Superior temporal gyrus (tissue), 1 donor: ENCODE results near the gene ADAMTS17.

ENCODE experiments used
- DNase-seq: peaks from one replicate; pipeline ENCODE4 v3.0.0-alpha.2; 2016; ENCODE audit errors: extremely low spot score

The ADAMTS17 gene

DNA sequence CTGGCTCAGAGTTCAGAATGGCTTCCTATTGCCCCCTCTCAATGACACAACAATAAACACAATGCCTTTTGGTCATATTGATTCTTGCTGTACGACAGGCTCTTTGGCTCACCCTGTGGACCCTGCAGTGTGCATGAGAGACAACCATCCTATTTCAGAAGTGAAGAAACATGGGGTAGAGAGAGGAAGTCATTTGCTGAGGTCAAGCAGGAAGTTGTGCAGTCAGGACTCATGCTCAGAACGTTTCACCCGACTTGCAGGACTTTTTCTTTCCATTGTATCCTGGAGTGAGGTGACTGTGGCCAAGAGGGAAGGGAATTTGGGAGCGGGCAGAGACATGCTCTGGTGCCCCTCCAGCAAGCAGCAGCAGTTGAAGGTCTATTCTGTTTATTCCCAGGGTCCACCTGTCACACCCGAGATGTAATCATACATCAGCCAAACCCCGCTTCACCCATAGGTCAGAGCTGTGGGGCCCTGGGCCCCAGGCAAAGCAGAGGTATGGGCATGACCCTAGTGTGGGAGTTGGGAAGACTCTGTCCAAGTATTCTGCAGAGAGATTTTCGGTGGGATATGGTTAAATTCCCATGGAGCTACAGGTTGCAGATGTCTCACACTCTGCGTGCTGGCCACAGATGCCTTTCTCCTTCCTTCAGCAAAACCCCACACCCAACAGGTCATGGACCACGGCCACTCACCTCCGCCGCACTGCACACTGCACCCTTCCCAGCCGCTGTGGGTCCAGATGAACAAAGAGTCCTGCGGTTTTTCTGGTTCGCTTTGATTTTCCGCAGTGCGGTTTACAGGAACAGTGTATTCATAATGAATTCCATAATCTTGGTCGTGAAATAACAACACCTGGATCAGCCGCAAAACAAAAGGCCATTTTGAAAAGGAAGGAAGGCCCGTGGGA is 290.6 kb downstream of the ADAMTS17 start:
- no peak for DNase-seq

DNA sequence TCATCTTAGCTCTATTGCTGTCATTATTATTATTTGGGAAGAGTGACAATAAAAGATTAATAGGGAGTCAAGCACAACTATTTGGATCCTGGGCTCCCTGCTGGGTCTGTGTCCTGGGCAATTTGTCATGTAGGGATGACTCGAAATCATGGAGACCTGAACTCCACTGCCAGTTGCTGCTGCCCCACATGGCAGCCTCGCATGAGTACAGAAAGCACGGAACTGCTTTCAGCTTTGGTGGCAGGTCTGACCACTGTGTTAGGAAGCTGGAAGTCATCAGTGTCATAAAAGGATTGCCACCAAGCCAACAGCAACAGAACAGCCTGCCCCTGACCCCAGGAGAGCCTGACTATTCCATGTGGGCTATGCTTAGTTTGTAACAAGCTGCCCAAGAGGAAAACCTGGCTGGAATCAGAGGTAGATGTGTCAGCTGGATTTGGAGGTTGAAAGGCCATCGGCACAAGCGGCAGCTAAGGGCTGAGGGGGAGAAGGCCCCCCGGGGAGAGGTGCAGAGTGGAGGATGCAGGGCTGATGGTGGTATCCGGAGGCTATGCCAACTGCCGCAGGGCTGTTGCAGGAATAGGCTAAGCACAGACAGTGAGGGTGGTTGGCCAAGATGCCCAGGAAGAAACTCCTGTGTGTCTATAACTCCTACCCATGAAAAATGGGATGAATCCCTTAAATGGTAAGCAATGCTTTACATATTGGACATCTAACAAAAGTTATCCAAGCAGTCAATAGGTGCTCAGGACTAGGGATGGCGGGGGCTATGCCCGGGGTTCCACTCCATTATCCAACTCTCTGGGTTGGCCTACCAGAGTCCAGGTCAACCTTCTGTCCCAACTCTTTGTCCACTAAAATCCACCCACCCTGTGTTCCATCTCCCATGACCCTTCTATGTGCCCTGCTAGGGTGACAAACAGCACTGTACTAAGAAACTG is 291.6 kb downstream of the ADAMTS17 start:
- DNase-seq, result no peak

DNA sequence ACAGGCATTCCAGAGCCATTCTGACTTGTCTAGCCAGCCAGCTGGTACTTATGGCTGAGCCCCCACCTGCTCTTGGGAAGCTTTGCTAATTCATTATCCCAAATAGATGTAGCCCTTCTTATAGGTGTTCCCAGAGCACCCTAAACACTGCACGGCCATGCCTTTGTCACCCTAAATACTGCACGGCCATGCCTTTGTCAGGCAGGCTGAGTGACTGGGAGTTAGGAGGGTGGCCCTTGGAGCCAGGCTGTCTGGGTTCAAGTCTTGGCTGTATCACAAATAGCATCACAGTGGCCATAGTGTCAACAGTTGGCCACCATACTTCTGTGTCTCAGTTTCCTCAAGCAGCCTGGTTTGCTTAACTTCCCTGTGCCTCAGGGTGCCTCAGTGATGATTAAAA is 292.3 kb downstream of the ADAMTS17 start:
- DNase-seq, result no peak

DNA sequence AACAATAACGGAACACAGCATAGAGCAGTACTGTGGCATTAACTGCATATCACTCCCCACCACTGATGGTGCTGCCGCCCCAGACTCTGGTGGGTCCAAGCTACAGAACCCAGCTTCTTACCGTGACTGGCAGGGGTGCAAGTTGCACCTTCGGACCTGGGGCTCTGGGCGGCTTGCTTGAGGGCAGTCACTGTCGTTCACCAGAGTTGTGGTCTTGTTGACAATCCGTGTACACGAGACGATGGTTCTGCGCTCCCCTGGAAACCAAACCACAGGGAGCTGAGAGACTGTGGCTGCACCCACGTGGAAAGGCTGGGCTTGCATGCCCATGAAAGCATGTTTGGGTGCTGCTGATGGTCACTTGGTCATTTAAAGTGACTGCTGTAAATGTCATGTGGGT is 293.0 kb downstream of the ADAMTS17 start:
- no peak for DNase-seq

DNA sequence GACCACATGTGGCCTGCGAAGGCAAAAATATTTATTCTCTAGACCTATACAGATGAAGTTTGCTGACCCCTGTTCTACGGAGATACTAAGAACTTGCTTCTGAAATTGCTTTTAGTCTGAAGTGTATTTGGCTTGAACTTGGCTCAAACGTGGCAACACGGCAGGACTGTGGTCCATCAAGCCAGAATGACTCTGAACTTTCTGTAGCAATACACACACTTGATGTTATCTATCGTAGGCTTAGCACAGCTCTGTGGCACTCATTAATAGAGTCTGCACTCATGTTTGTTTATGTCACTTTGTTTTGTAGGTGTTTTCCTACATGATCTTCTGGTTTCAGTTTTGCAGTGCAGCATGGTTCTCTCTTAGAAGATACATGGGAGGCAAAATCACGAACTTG is 298.1 kb downstream of the ADAMTS17 start:
- no peak for DNase-seq

DNA sequence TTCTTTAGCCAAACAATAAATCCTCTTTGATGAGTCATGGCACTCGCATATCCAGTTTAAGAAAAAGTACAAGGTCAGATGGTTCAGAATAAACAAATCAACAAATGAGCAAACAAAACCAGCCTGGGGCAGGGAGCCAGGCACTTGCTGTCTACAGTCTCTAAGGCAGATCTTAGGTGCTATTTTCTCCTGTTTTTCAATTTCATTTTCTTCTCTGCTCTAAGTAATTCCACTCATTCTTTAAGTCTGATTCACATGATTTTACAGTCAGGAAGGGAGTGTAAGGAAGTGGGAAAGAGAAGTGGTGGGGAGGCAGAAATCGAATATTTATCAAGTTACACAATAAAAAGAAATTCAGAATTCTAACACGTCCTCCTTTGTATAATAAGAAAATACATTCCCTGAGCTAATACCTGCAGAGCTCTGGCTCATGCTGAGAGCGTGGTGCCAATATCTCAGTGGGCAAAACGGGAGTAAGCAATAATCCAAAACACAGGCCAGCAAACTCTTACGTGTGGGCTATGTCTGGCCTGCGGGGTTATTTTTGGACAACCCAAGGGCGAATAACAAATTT is 298.6 kb downstream of the ADAMTS17 start:
- no peak for DNase-seq

DNA sequence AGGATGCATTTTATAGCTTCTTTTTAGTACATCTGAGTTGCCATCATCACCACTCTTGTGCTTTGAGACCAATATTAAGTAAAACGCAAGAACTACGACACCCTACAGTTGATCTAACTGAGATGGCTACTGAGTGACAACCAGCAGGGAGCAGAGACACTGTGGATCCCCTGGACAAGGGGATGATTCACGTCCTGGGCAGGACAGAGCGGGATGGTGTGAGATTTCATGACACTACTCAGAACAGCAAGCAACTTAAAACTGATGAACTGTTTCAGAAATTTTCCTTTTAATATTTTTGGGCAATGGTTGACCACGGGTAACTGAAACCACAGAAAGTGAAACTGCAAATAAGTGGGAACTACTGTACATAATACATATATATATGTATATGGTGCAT is 299.2 kb downstream of the ADAMTS17 start:
- DNase-seq, result no peak

DNA sequence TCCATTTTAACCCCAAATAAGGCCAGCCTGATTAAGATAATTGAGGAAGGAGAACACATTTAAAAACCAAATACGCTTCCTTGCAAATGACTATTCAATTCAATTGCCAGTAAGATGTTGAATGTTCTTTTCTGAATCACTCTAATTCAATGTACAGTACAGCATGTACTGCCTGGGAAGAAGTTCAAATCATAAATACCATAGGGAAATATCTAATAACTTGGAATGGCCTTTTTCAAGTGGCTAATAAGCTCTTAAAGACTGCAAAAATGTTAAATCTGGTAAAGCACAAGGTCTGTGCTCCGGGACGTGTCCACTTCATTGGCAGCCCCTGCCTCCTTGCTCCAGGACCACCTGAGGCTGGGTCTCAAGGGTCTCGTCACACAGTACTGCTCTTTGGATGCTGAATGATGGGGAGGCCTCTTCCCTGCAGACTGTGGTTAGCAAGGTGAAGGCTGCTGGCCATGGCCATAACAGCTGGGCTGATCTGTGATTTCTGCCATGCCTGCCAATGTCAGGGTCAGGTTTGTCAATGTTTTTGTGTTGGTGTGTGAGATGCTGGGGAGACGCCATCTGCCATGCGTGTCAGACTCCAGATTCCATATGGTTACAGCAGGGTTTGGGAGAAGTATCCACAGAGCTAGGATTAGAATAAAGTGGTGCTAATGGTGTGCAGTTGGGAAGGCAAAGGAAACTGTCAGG is 300.5 kb downstream of the ADAMTS17 start:
- DNase-seq, result no peak

DNA sequence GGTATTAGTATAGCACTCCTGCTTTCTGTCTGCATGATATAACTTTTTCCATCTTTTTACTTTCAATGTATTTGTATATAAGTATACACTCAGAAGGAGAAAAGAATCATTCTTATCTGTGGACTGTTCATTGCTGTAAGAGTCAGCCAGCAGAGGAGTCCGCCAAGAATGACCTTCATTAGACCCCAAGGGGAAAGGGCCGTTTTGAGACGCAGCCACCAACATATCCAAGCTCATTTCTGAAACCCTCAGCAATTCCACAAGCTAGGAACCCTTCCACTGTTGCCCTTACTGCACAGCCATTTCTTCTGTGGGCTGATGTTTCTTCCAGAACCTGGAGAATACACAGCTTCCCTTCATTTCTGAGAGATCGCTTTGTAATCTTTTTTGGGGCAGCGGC is 301.8 kb downstream of the ADAMTS17 start:
- DNase-seq, result no peak

DNA sequence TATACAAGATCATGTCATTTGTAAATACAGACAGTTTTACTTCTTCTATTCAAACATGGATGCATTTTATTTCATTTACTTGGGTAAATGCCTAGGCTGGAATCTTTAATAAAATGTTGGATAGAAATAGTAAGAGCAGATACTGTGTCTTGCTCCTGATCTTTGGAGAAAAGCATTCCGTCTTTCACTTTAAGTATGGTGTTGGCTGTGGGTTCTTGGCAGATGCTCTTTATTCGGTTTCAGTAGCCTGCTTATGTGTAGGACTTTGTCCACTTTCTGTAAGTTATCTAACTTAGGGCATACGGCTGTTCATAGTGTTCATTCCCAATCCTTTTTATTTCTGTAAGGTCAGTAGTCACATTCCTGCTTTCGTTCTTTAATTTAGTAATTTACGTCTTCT is 303.0 kb downstream of the ADAMTS17 start:
- no peak for DNase-seq

DNA sequence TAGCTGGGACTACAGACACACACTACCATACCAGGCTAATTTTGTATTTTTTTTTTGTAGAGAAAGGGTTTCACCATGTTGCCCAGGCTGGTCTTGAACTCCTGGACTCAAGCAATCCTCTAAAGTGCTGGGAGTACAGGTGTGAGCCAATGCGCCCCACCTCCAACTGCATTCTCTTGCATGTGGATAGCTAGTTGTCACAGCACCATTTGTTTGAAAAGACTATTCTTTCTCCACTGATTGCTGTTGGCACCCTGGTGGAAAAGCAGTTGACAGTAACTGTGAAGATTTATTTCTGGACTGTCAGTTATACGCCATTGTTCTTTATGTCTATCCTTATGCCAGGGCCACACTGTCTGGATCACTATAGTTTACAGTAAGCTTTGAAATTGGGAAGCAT is 303.9 kb downstream of the ADAMTS17 start:
- no peak for DNase-seq

DNA sequence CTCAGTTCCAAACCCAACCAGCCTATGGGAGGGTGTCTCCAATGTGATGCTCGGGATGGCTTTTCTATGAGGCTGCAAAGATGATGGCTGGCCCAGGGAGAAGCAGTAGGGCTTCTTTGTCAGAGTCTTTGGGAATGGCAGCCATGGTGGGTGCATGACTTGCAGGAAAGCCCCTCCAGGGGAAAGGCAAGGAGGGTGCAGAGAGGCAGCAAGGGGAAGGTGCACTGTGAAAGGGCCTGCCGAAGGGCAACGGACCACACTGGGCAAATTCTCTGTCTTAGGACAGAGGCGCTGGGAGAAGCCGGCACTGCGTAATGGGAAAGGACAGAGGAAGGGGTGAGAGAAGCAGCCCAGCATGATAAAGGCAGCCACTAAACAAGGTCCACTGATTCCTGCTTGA is 305.8 kb downstream of the ADAMTS17 start:
- DNase-seq, result no peak

DNA sequence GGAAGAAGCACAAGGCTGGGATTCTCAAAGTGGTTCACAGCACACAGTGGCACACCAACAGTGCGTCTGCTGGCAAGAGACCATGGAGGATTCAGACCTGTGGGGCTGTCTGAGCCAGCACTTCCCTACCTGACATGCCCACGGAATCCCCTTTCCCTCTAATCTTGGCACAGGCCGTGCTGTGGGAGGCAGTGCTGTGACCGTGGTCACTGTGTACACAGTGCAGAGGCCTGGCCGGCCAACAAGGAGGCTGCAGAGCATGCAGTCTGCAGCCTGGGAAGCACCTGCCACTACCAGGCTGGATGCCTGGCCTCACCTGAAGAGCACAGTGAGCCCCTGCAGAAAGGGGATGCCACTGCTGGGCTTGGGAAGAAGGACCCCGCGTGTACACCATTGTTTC is 307.6 kb downstream of the ADAMTS17 start:
- no peak for DNase-seq

DNA sequence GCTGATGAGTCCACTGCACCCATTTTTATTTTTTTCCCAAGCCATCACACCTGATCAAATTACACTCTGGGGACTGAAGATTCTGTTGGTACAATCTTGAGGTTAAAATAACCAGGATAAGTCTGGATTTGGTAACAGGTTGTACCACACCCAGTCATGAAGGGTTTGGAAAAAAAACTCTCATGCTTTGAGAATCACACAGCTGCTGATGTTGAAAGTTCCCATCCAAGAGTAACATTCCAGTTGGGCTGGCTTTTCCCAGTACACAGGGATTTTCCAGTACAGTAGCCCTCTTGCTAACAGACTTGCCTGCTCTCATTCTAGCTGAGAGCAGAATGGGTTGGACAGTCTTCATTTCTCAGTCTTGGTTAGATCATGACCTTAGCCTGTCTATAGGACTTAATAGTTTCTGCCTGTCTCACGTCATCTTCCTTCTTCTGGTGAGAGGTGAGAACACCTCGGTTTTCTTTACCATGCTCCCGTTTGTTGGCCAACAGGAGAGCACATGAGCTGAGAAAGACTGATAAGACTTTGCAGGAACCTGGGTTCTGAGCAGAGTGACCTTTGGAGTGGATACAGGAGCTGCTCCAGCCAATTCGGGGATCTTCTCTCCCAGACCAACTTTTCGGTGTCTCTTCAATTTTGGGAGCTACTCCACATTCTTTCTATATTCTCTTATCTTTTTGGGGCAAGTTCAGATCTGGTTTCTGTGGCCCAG is 308.5 kb downstream of the ADAMTS17 start:
- DNase-seq, result no peak

DNA sequence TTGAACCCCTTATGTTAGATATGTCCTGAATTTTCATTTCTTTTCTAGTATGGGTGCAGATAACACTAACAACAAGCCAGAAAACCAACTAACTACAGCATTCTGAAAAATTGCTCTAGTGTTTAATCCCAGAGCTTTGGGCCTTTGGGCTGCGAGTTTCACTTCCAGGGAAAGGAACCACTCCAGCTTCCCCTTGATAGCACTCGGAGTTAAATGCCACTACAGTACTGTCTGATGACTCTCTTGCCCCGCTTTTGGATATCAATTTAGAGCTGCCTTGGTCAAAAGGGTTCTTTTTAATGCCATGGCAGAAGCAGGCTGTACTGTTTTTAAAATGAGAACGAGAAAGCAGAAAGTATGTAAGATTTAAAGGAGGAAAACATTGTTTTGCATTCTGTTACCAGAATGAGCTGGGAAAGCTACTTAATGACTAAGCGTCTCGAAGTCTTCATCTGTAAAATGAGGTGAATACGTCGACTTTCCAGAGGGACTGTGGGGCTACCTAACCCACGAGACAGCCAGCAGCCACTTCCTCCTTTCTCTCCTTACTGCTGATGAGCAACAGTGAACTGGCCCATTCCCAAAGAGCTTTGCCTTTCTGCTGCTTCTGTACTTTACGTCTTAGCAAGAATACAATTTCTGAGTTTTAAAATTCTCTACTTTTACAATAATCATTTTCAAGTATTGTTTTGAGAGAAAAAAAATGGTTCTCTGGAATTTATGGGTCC is 309.3 kb downstream of the ADAMTS17 start:
- no peak for DNase-seq

DNA sequence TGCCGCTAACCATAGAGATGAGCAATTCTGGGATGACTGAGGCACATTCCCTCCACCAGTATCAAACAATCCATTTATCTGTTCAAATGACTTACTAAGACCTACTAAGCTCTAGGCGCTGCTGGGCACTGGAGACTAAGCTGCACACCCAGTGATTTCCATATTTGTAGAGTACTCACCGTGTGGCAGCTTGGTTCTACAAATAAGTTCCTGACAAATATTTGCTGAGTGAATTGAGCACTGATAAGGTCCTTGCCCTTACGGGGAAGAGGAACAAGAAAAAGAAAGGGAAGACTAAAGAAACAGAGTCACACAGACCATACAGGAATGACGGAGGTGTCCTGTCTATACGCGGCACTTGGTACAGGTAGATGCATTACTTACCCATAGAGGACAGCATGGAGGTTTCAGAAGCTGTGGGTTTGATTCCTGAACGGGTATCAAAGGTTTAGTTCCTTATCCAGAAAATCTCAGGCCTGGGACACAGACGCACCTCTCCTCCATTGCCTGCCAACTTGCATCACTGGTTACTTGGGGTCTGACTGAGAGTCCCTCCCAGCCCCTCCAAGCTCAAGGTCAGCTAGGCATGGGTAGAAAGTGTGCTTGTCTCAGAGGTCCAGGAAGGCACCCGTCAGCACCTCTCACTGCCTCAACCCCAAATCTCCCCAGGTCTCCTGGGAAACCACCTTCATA is 310.0 kb downstream of the ADAMTS17 start:
- no peak for DNase-seq

DNA sequence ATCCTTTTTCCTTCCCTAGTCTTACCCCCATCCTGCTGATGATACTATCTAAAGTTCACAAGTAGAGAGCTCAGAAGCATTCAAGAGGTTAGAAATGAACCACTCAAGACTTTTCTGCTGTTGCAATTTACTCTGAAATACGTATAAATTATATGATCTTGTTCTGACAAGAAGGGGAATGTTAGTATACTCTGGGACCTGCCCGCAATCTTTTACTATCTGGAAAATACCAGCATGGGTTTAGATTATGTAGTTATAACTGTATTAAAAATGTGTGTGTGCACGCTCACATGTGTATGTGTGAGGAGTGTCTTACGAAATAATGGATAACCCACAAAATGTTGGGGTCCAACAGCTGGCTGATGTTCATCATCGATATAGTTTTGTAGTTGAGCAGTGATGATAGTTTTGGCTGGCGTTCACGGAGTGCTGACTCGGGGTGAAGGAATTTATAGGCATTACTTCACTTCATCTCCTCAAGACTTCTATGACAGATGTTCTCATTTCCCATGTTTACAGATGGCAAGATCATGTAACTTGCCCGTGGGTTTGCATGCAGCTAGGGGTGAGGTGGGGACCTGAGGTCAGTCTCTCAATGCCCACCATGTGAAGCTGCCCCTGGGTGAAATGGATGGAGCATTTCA is 311.1 kb downstream of the ADAMTS17 start:
- no peak for DNase-seq

DNA sequence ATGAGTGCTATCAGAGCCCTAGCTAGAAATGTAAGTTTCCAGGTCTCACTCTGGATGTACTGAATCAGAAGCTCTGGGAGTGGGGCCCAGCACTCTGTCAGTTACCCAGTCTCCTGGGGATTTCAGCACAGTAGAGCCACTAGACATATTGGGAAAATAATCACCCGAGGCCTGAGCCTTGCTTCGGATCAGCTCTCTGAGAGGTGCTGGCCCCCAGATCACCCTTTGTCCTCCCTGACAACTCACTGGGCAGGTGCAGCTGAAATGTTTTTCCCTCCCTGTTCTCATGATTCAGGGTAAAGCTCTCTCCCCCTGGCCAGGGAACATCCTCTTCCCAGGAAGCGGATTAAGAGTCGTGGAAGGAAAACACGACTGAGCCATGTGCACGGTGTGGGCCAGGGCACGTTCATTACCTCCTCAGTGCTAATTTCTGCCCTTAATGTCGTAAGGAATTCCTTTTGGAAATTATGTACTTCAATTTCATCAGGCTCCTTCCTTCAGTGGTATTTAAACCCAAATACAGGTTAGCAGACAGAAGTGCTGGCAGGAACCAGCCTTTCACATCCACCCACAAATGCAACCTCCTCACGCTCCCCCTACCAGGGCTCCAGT is 311.8 kb downstream of the ADAMTS17 start:
- no peak for DNase-seq

DNA sequence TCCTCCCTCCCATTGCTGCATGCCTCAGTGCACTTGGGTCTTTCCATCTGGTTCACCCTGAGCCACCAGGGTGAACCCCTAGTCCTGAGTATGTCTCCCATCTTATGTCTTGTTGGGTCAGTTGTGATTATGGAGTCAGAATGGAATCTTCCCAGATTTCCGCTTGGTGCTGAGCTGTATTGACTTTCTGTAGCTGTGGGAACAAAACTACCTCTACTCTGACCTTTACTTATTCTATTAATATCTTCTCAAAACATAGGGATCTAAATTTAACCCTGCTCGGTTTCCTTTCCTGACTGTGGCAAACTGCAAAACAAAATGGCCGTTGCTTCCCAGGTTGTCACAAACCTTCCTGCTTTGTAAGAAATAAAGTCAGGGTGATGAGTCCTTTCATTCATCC is 312.7 kb downstream of the ADAMTS17 start:
- DNase-seq, result no peak
